ENCODE measurements around the gene CRYBB3.
"Not testable (repeated sequence)": the region's sequence is repeated elsewhere in the genome, so short reads cannot be mapped to it uniquely, and the experiment has no call there.

CRYBB3 gene

DNA sequence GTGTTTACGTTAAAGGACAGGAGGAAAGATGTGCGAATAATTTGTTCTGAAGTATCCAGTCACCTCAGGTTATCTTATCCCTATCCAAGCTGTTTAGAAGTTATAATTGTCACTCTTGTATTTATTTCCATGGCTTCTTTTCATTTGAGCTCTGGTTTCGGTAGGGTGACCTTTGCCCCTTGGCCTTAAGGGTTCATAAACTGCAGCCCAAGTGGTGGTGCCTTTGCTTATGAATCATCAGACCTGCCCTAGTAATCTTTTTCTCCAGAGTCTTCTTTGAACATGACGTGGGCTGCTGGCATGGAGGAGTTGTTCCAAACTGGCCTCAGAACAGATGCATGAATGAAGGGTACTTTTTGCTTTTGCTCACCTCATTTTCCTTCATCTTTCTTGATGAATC lies 6.5 kb upstream of the CRYBB3 start:
- Histone ChIP-seq H3K27me3 (ENCODE audit: control insufficient read depth in 1 of 2, insufficient read depth in 2 of 2, low read length in 2 of 2) (no peaks in the 10 kb centered on the region), H3K4me3 (ENCODE audit: low read length in 2 of 2) (no peak overlapping the region), H3K9me3 (ENCODE audit: control insufficient read depth in 2 of 2, low read length in 2 of 2) (no peaks in the 10 kb centered on the region), H3K36me3 (ENCODE audit: control insufficient read depth in 2 of 2, insufficient read depth in 2 of 2, low read length in 2 of 2) (peaks cover 4 to 28% of the 10 kb centered on the region in 2 donors), H3K9ac (ENCODE audit: low read length in 2 of 2) (no peak overlapping the region), H3K27ac (ENCODE audit: low read length) (no peak overlapping the region), H3K4me1 (ENCODE audit: control insufficient read depth, insufficient read depth, low read length) (no peaks in the 10 kb centered on the region)

DNA sequence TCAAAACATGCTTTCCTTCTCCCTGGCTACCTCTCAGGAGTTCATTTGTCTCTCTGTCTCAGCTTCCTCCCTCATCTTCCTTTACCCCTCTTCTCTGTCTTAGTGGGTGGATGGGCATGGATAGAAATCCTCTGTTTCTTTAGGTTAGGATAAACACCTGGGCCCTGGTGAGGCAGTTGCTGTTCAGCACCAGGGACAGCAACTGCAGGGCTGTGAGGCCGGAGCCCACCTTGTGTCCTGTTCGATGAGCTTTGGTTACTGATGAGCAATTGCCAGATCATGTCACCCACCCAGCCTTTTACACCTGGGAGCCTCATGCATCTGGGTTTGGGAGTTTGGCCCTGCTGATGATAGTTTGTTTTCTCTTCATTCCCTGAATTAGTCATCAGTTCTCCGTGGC lies 6.1 kb upstream of the CRYBB3 start:
- Histone ChIP-seq H3K9ac (ENCODE audit: low read length in 2 of 2) (no peak overlapping the region), H3K36me3 (ENCODE audit: control insufficient read depth in 2 of 2, insufficient read depth in 2 of 2, low read length in 2 of 2) (peaks cover 4 to 28% of the 10 kb centered on the region in 2 donors), H3K9me3 (ENCODE audit: control insufficient read depth in 2 of 2, low read length in 2 of 2) (no peaks in the 10 kb centered on the region), H3K27me3 (ENCODE audit: control insufficient read depth in 1 of 2, insufficient read depth in 2 of 2, low read length in 2 of 2) (no peaks in the 10 kb centered on the region), H3K27ac (ENCODE audit: low read length) (no peak overlapping the region), H3K4me1 (ENCODE audit: control insufficient read depth, insufficient read depth, low read length) (no peaks in the 10 kb centered on the region), H3K4me3 (ENCODE audit: low read length in 2 of 2) (no peak overlapping the region)

DNA sequence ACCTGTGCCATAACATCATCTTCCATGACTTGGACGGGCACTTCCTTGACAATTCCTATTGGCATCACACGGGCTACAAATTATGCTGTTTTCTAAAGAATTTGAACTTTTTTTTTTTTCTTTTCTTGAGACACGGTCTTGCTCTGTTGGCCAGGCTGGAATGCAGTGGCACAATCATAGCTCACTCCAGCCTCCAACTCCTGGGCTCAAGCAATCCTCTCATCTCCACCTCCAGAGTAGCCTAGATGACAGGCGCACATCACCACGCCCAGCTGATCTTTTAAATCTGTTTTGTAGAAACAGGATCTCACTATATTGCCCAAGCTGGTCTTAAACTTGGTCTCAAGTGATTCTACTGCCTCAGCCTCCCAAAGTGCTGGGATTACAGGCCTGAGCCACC lies 3.3 kb upstream of the CRYBB3 start:
- Histone ChIP-seq H3K4me1 (ENCODE audit: control insufficient read depth, insufficient read depth, low read length) (no peaks in the 10 kb centered on the region), H3K27me3 (ENCODE audit: control insufficient read depth in 1 of 2, insufficient read depth in 2 of 2, low read length in 2 of 2) (no peaks in the 10 kb centered on the region), H3K9me3 (ENCODE audit: control insufficient read depth in 2 of 2, low read length in 2 of 2) (no peaks in the 10 kb centered on the region), H3K27ac (ENCODE audit: low read length) (no peak overlapping the region), H3K36me3 (ENCODE audit: control insufficient read depth in 2 of 2, insufficient read depth in 2 of 2, low read length in 2 of 2) (peaks cover 4 to 28% of the 10 kb centered on the region in 2 donors), H3K4me3 (ENCODE audit: low read length in 2 of 2) (no peak overlapping the region), H3K9ac (ENCODE audit: low read length in 2 of 2) (no peak overlapping the region)

DNA sequence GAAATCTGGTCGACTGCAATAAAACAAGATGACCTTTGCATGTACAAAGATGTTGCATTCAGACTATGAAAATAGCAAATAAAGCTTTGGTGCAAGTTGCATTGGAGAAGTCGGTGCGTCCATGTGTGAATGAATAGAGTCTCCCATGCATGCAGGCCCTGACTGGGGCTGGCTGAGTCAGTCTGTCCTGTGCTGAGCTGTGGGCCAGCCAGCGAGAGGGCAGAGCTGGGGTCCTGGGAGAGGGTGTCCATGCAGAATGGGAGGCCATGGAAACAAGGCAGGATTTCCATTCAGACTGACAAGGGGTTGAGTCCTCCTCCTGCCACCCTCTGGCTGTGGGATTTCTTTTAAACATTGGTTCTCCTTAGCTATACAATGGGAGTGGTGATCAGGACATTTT lies 2.3 kb upstream of the CRYBB3 start:
- peaks cover 2 to 19% of the 10 kb centered on the region in 2 donors for H3K36me3 ChIP-seq (ENCODE audit: control insufficient read depth in 2 of 2, insufficient read depth in 2 of 2, low read length in 2 of 2)
- H3K27me3 ChIP-seq (ENCODE audit: control insufficient read depth in 1 of 2, insufficient read depth in 2 of 2, low read length in 2 of 2) = no peaks in the 10 kb centered on the region
- H3K9ac ChIP-seq (ENCODE audit: low read length in 2 of 2) = no peak overlapping the region
- H3K27ac ChIP-seq (ENCODE audit: low read length) = no peak overlapping the region
- no peaks in the 10 kb centered on the region for H3K4me1 ChIP-seq (ENCODE audit: control insufficient read depth, insufficient read depth, low read length)
- H3K4me3 ChIP-seq (ENCODE audit: low read length in 2 of 2) = no peak overlapping the region
- H3K9me3 ChIP-seq (ENCODE audit: control insufficient read depth in 2 of 2, low read length in 2 of 2) = no peaks in the 10 kb centered on the region

DNA sequence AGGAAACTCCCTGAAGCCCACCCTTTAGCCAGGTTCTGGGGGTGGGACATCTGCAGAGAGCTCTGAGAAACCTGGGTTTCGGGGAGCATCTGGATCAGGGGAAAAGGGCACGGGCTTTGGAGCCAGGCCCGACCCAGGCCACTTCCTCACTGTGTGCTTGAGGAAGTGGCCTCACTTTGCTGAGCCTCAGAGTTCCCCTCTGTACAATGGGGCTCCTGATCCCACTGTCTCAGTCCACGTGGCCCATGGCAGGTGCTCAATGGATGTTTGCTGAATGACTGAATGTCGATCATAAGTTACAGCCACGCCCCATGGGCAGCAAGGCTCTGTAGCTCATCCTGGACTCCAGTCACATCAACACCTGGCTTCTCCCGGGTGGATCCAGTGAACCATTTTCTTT lies 1.3 kb downstream of the CRYBB3 start:
- Histone ChIP-seq H3K27me3 (ENCODE audit: control insufficient read depth in 1 of 2, insufficient read depth in 2 of 2, low read length in 2 of 2) (no peaks in the 10 kb centered on the region), H3K4me1 (ENCODE audit: control insufficient read depth, insufficient read depth, low read length) (no peaks in the 10 kb centered on the region), H3K4me3 (ENCODE audit: low read length in 2 of 2) (no peak overlapping the region), H3K27ac (ENCODE audit: low read length) (no peak overlapping the region), H3K36me3 (ENCODE audit: control insufficient read depth in 2 of 2, insufficient read depth in 2 of 2, low read length in 2 of 2) (peaks cover 0 to 5% of the 10 kb centered on the region in 2 donors), H3K9me3 (ENCODE audit: control insufficient read depth in 2 of 2, low read length in 2 of 2) (no peaks in the 10 kb centered on the region), H3K9ac (ENCODE audit: low read length in 2 of 2) (no peak overlapping the region)

DNA sequence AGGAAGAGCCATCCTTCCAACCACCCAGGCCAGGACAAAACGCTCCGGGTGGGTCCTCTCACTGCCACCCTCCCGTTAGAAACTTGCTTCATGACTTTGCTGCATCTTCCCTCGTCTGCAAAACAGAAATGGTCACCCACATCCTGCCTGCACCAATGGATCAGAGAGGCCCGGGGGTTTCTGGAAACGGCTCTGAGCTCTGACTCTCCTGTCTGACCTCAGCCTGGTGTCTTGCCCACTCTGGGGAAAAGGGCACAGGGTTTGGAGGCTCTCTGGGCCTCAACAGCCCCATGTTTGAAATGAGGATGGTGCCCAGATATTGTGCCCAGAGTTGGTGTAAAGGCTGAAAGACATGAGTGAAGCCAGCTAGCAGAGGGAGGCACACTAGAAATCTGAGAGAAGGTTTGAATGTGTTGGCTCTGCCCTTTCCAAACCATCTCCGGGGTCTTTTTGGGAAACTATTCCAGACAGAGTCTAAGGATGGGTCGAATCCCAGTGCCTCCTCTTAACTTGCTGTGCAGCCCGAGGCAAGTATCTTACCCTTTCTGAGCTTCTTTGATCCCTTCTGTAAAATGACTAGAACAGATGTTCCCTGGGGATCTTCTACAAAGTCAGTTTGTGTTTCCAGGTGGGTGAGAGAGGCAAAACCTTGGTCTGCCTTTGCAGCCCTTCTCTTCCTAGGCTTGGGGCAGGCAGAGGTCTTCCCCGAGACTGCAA lies 2.1 kb downstream of the CRYBB3 start:
- Histone ChIP-seq H3K4me1 (ENCODE audit: control insufficient read depth, insufficient read depth, low read length) (no peaks in the 10 kb centered on the region), H3K27me3 (ENCODE audit: control insufficient read depth in 1 of 2, insufficient read depth in 2 of 2, low read length in 2 of 2) (no peaks in the 10 kb centered on the region), H3K9me3 (ENCODE audit: control insufficient read depth in 2 of 2, low read length in 2 of 2) (no peaks in the 10 kb centered on the region), H3K4me3 (ENCODE audit: low read length in 2 of 2) (no peak overlapping the region), H3K36me3 (ENCODE audit: control insufficient read depth in 2 of 2, insufficient read depth in 2 of 2, low read length in 2 of 2) (peaks cover 0 to 5% of the 10 kb centered on the region in 2 donors), H3K27ac (ENCODE audit: low read length) (no peak overlapping the region), H3K9ac (ENCODE audit: low read length in 2 of 2) (no peak overlapping the region)

DNA sequence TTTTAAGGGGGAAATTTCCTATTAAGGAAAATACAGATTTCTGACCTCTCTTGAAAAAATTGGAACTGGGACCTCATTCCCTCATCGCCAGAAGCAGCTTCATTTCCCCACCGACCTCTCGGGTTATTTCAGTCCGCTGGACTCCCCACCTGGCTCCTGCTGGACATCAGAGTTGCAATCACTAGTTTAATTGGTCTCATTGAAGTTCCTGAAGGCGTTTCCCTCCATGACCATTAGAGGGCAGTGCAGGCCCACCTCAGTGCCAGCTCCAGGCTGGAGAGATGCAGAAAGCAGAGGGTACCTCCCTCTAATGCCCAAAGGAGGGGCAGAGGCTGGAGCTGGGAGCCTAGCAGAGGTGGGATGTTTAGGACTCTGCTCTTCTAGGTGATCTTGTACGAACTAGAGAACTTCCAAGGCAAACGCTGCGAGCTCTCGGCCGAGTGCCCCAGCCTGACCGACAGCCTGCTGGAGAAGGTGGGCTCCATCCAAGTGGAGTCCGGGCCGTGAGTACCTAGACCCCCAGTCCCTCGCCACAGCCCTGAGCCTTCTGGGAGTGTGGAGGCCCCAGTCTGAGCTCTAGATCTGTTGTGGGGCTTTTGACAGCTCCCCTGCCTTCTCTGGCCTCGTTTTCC lies 2.7 kb downstream of the CRYBB3 start:
- peaks cover 0 to 2% of the 10 kb centered on the region in 2 donors for H3K36me3 ChIP-seq (ENCODE audit: control insufficient read depth in 2 of 2, insufficient read depth in 2 of 2, low read length in 2 of 2)
- H3K4me3 ChIP-seq (ENCODE audit: low read length in 2 of 2) = no peak overlapping the region
- no peaks in the 10 kb centered on the region for H3K4me1 ChIP-seq (ENCODE audit: control insufficient read depth, insufficient read depth, low read length)
- H3K9ac ChIP-seq (ENCODE audit: low read length in 2 of 2) = no peak overlapping the region
- no peaks in the 10 kb centered on the region for H3K27me3 ChIP-seq (ENCODE audit: control insufficient read depth in 1 of 2, insufficient read depth in 2 of 2, low read length in 2 of 2)
- H3K9me3 ChIP-seq (ENCODE audit: control insufficient read depth in 2 of 2, low read length in 2 of 2) = no peaks in the 10 kb centered on the region
- no peak overlapping the region for H3K27ac ChIP-seq (ENCODE audit: low read length)

DNA sequence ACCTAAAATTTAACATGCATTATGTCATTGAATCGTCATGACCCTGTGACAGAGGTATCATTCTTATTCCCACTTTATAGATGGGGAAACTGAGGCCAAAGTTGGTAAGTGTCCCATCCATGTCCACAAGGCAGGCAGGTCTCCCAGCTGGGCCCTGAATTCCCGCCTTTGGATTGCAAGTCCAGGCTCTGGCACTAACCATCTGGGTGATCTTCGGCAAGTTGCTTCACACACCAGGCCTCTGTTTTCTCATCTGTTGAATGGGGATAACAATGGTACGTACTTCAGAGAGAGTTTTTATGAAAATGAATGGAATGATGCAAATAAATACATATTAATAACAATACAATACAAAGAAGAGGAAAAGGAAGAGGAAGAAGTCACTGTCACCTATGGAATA lies 3.4 kb downstream of the CRYBB3 start:
- no peaks in the 10 kb centered on the region for H3K27me3 ChIP-seq (ENCODE audit: control insufficient read depth in 1 of 2, insufficient read depth in 2 of 2, low read length in 2 of 2)
- H3K27ac ChIP-seq (ENCODE audit: low read length) = no peak overlapping the region
- no peak overlapping the region for H3K9ac ChIP-seq (ENCODE audit: low read length in 2 of 2)
- H3K4me3 ChIP-seq (ENCODE audit: low read length in 2 of 2) = no peak overlapping the region
- peaks cover 0 to under 1% of the 10 kb centered on the region in 2 donors for H3K36me3 ChIP-seq (ENCODE audit: control insufficient read depth in 2 of 2, insufficient read depth in 2 of 2, low read length in 2 of 2)
- no peaks in the 10 kb centered on the region for H3K9me3 ChIP-seq (ENCODE audit: control insufficient read depth in 2 of 2, low read length in 2 of 2)
- no peaks in the 10 kb centered on the region for H3K4me1 ChIP-seq (ENCODE audit: control insufficient read depth, insufficient read depth, low read length)

DNA sequence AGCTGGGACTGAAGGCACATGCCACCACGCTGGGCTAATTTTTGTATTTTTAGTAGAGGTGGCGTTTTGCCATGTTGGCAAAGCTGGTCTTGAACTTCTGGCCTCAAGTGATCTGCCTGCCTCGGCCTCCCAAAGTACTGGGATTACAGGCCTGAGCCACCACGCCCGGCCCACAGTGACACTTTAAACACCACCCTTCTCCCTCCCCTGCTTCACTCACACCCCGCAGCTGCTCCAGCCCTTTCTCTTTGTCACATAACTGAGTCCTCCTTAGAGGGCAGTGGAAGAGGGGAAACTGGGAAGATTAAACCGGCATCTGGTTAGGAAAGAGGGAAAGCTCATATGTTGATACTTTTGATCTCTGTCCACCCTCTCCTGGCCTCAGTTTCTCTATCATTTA lies 4.9 kb downstream of the CRYBB3 start:
- not testable (repeated sequence) for H3K4me1 ChIP-seq (ENCODE audit: control insufficient read depth, insufficient read depth, low read length); H3K36me3 ChIP-seq (ENCODE audit: control insufficient read depth in 2 of 2, insufficient read depth in 2 of 2, low read length in 2 of 2); H3K4me3 ChIP-seq (ENCODE audit: low read length in 2 of 2); H3K9me3 ChIP-seq (ENCODE audit: control insufficient read depth in 2 of 2, low read length in 2 of 2); H3K9ac ChIP-seq (ENCODE audit: low read length in 2 of 2); H3K27me3 ChIP-seq (ENCODE audit: control insufficient read depth in 1 of 2, insufficient read depth in 2 of 2, low read length in 2 of 2); H3K27ac ChIP-seq (ENCODE audit: low read length)

DNA sequence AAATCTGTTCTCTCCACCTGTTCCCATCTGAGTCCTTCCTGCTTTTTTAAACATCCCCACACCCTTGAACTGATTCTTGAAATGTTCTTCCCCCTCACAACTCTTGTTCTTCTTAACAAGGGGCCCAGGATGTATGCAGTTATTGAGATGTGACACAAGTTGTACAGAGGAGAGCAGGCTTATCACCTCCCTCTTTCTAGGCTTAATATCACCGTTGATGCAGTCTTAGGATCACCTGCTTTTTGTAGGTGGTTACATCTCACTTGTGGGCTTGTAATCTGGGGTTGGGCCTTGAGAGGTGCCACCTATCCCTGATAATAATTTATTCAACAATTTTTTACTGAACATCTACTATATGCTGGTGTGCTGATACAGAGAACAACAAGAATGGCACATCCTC lies 6.2 kb downstream of the CRYBB3 start:
- H3K4me1 ChIP-seq (ENCODE audit: control insufficient read depth, insufficient read depth, low read length) = no peaks in the 10 kb centered on the region
- H3K36me3 ChIP-seq (ENCODE audit: control insufficient read depth in 2 of 2, insufficient read depth in 2 of 2, low read length in 2 of 2) = no peaks in the 10 kb centered on the region
- H3K27ac ChIP-seq (ENCODE audit: low read length) = no peak overlapping the region
- H3K4me3 ChIP-seq (ENCODE audit: low read length in 2 of 2) = no peak overlapping the region
- no peak overlapping the region for H3K9ac ChIP-seq (ENCODE audit: low read length in 2 of 2)
- H3K27me3 ChIP-seq (ENCODE audit: control insufficient read depth in 1 of 2, insufficient read depth in 2 of 2, low read length in 2 of 2) = peaks cover 0 to under 1% of the 10 kb centered on the region in 2 donors
- no peaks in the 10 kb centered on the region for H3K9me3 ChIP-seq (ENCODE audit: control insufficient read depth in 2 of 2, low read length in 2 of 2)

DNA sequence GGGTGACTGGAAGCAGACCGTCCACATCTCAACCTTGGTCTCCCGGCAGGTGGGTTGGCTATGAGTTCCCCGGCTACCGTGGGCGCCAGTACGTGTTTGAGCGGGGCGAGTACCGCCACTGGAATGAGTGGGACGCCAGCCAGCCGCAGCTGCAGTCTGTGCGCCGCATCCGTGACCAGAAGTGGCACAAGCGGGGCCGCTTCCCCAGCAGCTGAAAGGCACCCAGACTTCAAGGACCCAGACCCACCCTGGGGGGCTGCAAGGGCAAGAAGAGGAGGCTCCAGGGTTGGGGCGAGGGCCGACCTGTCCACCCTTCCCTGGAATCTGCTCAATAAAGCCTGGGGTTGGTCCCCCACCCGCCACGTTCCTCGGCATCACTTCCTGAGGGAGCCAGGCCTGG lies 7.3 kb downstream of the CRYBB3 start:
- Histone ChIP-seq H3K27ac (ENCODE audit: low read length) (no peak overlapping the region), H3K4me3 (ENCODE audit: low read length in 2 of 2) (no peak overlapping the region), H3K27me3 (ENCODE audit: control insufficient read depth in 1 of 2, insufficient read depth in 2 of 2, low read length in 2 of 2) (peaks cover 0 to 2% of the 10 kb centered on the region in 2 donors), H3K9ac (ENCODE audit: low read length in 2 of 2) (no peak overlapping the region), H3K36me3 (ENCODE audit: control insufficient read depth in 2 of 2, insufficient read depth in 2 of 2, low read length in 2 of 2) (no peaks in the 10 kb centered on the region), H3K4me1 (ENCODE audit: control insufficient read depth, insufficient read depth, low read length) (no peaks in the 10 kb centered on the region), H3K9me3 (ENCODE audit: control insufficient read depth in 2 of 2, low read length in 2 of 2) (no peaks in the 10 kb centered on the region)

Data from stomach smooth muscle (tissue), 2 donors.